HEK293 (cell line): Measurements from ENCODE around the gene CDHR5.

Source experiments
- CTCF ChIP-seq: fragments of 450-650 bp; formaldehyde crosslinking; IDR thresholded peaks from 2 replicates; pipeline ENCODE4 v1.5.1; 2016; ENCODE audit warnings: missing biosample characterization, missing genetic modification characterization
- PRDM10 ChIP-seq: fragments of 450-650 bp; formaldehyde crosslinking; IDR thresholded peaks from 2 replicates; pipeline ENCODE4 v1.5.1; 2016; ENCODE audit warnings: missing biosample characterization, missing genetic modification characterization
- RBAK ChIP-seq: fragments of 450-650 bp; formaldehyde crosslinking; IDR thresholded peaks from 2 replicates; pipeline ENCODE4 v1.5.1; 2016; ENCODE audit warnings: missing biosample characterization, missing genetic modification characterization
- REPIN1 ChIP-seq: fragments of 450-650 bp; formaldehyde crosslinking; IDR thresholded peaks from 2 replicates; pipeline ENCODE4 v1.5.1; 2017; ENCODE audit warnings: missing biosample characterization, missing genetic modification characterization, low read depth
- ZBTB26 ChIP-seq: fragments of 450-650 bp; formaldehyde crosslinking; optimal IDR thresholded peaks from 2 replicates; pipeline ENCODE3; 2016; ENCODE audit warnings: missing biosample characterization, mild to moderate bottlenecking, missing genetic modification characterization
- ZEB2 ChIP-seq: fragments of 450-650 bp; formaldehyde crosslinking; IDR thresholded peaks from 2 replicates; pipeline ENCODE4 v1.5.1; 2016; ENCODE audit warnings: missing biosample characterization, missing genetic modification characterization
- ZIC2 ChIP-seq: fragments of 450-650 bp; formaldehyde crosslinking; IDR thresholded peaks from 2 replicates; pipeline ENCODE4 v1.5.1; 2016; ENCODE audit warnings: missing biosample characterization, missing genetic modification characterization
- ZNF133 ChIP-seq: fragments of 450-650 bp; formaldehyde crosslinking; IDR thresholded peaks from 2 replicates; pipeline ENCODE4 v1.5.1; 2016; ENCODE audit warnings: missing biosample characterization, missing genetic modification characterization
- ZNF311 ChIP-seq: fragments of 450-650 bp; formaldehyde crosslinking; IDR thresholded peaks from 2 replicates; pipeline ENCODE4 v1.5.1; 2017; ENCODE audit warnings: missing biosample characterization, missing genetic modification characterization, borderline replicate concordance
- ZNF473 ChIP-seq: fragments of 450-650 bp; formaldehyde crosslinking; IDR thresholded peaks from 2 replicates; pipeline ENCODE4 v1.5.1; 2017; ENCODE audit warnings: missing biosample characterization, missing genetic modification characterization
- ZNF513 ChIP-seq: fragments of 450-650 bp; IDR thresholded peaks from 2 replicates; pipeline ENCODE4 v1.5.1; 2018; ENCODE audit warnings: missing biosample characterization, missing genetic modification characterization
- TF ChIP-seq, protein P1 (sequence below): fragments of 450-650 bp; formaldehyde crosslinking; IDR thresholded peaks from 2 replicates; pipeline ENCODE4 v1.5.1; 2017; ENCODE audit warnings: missing biosample characterization, missing genetic modification characterization

DNA sequence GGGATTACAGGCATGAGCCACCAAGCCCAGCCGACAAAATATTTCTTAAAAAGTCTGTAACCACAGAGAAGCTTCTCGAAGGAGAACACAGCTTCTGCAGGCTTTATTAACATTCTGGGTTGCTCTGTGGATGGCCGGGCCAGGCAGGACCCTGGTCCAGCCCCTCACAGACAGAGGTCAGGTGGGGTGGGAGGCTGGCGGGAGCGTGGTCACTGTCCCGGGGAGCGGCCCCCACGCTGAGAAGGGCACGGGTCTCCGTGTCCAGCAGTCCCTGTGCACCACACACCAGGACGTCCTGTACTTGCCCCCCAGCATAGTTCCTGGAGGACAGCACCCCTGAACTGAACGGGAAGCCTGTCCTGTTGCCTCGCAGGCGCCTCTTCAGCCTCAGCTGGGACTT, 31.7 kb upstream of the CDHR5 start:
- TF ChIP-seq CTCF (tag by site-specific recombination) (no peak), ZNF513 (no peak), REPIN1 (tag by site-specific recombination) (no peak), ZNF473 (tag by site-specific recombination) (no peak), ZIC2 (no peak), RBAK (no peak), PRDM10 (tag by site-specific recombination) (no peak), ZBTB26 (no peak), ZNF311 (tag by site-specific recombination) (no peak), ZNF133 (tag by site-specific recombination) (no peak), ZEB2 (no peak)
- TF ChIP-seq, protein P1, sequence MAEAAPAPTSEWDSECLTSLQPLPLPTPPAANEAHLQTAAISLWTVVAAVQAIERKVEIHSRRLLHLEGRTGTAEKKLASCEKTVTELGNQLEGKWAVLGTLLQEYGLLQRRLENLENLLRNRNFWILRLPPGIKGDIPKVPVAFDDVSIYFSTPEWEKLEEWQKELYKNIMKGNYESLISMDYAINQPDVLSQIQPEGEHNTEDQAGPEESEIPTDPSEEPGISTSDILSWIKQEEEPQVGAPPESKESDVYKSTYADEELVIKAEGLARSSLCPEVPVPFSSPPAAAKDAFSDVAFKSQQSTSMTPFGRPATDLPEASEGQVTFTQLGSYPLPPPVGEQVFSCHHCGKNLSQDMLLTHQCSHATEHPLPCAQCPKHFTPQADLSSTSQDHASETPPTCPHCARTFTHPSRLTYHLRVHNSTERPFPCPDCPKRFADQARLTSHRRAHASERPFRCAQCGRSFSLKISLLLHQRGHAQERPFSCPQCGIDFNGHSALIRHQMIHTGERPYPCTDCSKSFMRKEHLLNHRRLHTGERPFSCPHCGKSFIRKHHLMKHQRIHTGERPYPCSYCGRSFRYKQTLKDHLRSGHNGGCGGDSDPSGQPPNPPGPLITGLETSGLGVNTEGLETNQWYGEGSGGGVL: no peak
